ENCODE measurements around the gene SREBF1.

GRCh38 chr17:17789410-17789809 lies 47.4 kb downstream of the SREBF1 start:
- TF ChIP-seq CTCF (IDR thresholded peaks at IDR 0.05) = no peak
- no peak for TF ChIP-seq REST (IDR thresholded peaks at IDR 0.05; ENCODE audit: insufficient read depth in 1 of 2, low read depth in 2 of 2, low read length in 1 of 2)
- no peak for TF ChIP-seq POLR2AphosphoS5 (IDR thresholded peaks at IDR 0.05; ENCODE audit: low read depth, low read length)
- TF ChIP-seq SIN3A (IDR thresholded peaks at IDR 0.05; ENCODE audit: borderline replicate concordance, insufficient read depth, low read depth, low read length) = no peak
- TF ChIP-seq TCF7L2 (IDR thresholded peaks at IDR 0.05; ENCODE audit: low read depth, low read length) = no peak
